ENCODE data around the gene MYL7.
"Not testable (repeated sequence)": the region's sequence is repeated elsewhere in the genome, so short reads cannot be mapped to it uniquely, and the experiment has no call there.

MYL7 gene

DNA sequence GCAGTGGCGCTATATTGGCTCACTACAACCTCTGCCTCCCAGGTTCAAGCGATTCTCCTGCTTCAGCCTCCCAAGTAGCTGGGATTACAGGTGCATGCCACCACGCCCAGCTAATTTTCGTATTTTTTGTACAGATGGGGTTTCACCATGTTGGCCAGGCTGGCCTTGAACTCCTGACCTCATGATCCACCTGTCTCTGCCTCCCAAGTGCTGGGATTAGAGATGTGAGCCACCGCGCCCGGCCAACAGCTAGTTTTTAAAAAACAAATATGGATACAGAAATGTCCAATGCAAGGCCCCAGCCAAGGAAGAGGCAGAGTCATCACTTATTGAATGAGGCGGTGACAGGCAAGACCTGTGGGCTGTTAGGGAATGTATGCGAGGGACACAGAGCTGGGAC, 30.8 kb upstream of the MYL7 start:
- not testable (repeated sequence) for DNase-seq (ENCODE audit: low read depth, low spot score)

DNA sequence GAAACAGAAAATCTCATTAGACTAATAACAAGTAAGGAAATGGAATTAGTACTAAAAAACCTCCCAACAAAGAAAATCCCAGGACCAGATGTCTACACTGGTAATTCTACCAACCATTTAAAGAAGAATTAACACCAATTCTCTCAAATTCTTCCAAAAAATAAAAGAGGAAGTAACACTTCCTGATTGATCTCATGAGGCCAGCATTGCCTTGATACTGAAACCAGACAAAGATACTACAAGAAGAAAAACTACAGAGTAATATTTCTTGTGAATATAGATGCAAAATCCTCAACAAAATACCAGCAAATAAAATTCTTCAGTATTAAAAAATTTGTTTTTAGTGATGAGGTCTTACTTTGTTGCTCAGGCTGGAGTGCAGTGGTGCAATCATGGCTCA, 26.8 kb upstream of the MYL7 start:
- DNase-seq (ENCODE audit: low read depth, low spot score): no peak

DNA sequence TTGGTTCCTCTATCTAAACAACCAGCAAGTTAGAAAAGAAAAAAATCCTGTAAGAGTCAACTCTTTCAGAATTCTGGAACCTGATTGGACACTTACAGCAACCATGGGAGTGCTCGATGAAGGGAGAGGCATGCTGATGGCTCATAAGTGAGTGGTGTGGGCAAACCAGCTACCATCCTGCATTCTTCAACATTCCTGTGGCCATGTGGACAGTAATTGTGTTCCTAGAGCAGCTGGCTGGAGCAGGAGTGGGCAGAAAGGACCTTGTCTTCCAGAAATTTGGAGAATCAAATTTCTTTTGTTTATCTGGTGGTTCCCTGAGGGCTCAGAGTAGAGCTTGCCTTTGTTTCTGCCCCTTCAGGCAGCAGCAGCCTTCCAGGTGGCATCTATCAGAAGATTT, 22.5 kb upstream of the MYL7 start:
- DNase-seq (ENCODE audit: low read depth, low spot score): peak; percentile 92

DNA sequence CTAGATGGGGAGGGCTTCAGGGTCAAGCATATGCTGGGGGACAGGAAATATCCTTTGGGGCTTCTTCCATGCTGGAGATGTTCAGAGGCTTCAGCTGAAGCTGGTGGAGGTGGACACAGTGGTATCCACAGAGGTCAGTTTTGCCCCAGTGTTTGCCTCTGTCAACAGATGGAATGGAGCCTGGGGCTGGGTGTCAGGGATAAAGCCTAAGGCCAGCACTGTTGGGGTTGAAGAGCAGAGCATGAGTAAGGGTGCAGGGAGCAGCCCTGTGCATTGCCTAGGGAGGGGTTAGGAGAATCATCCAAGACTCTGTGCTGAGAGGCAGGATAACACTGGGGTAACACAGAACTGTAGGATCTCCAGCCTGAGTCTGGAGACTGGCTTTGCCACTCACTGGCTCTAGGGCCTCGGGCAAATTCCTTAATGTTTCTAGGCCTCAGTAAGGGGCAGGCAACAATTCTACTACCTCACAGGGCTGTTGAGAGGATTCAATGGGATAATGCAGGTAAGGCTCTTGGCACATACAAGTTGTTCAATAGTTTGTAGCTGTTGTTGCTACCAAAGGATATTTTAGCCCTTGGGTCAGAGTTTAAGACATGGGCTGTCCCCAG, 21.8 kb upstream of the MYL7 start:
- no peak for DNase-seq (ENCODE audit: low read depth, low spot score)

DNA sequence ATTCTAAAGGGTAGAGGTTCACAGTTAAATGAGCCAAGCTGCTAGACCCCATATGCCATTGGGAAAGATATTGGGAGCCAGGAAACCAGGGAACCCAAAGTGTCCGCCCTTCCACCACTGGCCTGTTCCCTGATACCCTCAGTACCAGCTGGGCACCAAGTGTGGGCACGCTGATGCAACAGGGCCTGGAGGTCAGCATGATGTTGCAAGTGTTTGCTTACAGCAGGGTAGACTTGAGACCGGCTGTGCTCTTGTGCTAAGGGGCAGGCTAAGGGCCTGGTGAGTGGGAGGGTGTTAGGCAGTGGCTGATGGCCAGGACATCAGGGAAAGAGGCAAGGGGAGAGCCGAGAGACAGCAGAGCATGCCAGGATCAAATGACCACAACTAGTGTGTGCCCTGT, 21.0 kb upstream of the MYL7 start:
- no peak for DNase-seq (ENCODE audit: low read depth, low spot score)

DNA sequence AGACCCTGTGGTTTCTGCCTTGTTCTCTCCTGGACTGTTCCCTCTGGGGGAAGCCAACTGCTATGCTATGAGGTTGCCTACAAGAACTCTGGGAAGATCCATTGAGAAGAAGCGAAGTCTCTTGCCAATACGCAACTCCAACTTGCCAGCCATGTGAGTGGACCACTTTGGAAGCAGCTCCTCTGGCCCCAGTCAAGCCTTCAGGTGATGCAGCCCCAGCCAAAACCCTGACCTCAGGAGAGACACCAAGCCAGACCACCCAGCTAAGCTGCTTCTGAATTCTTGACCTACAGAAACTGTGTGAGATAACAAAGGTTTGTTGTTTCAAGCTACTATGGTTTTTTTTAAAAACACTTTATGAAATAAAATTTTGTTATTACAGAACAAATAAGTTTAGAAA, 20.2 kb upstream of the MYL7 start:
- no peak for DNase-seq (ENCODE audit: low read depth, low spot score)

DNA sequence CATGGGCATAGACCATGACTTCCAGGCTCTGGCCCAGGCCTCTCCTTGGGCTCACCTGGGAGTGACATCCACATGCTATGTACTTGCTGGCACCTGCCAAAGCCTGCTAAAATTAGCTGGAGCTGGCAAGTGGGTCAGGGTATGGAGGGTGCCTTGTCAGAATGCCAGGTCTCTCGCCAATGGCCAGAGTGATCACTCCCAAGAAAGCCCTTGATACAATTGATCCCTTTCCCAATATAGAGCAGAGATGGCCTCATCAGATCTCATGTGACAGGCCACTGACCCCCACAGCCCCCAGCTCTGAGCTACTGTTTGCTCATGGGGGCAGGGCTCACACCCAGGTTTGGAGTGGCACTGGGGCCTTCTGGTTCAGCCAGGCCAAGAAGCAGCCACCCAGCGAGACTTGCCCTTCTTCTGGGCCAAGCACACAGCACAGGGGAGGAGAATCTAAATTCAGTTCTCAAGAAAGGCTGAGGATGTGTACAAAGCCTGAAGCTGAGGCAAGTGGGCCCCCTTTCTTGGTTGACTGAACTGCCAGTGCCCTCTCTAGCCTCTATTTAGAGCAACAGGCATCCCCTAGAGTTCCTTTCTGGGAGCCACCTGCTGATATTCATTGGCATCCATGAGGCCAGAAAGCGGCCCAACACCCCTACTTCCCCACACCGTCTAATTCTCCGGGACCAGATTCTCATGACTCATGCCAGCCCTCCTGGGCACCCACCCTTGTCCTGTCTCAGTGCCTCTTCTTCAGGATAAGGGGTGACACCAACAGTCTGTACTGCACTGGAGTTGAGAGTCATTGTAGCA, 18.9 kb upstream of the MYL7 start:
- DNase-seq (ENCODE audit: low read depth, low spot score): no peak

DNA sequence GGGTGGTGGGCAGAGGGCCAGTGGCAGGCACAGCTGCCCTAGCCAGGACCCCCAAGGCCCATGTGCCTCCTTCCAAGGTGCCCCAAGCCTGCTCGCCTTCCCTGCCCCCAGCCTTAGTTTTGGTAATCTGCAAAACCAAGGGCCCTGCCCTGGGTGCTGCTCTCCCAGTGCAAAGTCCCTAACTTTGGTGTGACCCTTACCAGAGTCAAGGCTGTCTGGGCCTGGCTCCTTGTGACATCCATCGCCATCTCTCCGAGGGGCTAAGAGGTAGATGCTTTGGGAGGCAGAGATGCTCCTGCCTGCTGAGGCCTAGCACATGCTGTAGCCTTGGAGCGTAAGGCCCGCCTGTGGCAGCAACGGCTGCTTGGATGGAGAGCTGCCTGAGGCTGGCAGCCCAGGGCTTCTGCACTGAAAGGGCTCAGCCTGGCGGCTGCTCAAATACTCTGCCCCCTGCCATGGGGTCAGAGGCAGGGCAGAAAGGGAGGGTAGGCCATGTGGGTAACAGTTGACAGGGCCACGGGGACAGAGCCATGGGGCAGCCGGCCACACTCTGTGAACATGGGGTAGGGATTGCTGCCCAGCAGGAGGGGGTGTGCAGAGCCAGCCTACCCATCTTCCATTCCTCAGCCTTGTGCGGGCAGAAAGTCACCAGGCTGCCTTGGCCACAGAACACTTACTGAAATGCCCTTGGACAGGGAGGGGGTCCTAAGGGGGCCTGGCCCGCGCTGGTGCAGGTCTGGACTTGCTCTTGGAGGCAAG, 17.9 kb upstream of the MYL7 start:
- no peak for DNase-seq (ENCODE audit: low read depth, low spot score)

DNA sequence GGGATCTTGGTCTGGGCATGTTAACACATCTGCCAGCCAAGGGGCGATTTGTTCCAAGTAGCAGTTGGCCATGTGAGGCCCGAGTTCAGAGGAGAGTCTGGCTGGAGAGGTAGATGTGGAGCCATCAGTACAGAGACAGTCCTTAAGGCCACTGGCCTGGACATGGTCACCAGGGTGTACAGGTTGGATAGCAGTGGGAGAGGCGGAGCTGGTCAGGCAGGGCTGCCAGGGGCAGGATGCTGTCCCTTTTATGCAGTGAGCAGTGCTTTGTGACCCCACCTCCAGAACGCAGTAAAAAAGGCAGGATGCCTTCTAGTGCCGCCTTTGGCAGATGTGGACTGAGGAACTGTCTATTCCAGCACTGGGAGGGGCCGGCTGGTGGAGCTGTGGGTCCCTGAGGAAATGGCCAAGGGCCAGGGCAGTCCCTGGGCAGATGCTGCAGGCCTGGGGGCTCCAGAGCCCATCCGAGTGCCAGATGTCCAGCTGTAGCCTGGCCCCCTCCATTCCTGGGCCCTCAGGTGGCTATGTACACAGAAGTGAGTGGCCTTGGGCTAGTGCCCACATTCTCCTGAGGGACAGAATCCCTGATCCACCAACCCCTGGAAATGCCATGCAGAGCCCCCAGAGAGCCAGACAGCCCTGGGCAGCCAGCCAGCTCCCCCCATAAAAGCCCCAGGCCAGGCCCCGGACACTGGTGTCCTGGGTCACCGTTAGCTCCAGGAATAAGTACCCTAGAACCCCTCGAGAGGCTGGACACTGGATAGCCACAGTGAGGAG, 17.2 kb upstream of the MYL7 start:
- no peak for DNase-seq (ENCODE audit: low read depth, low spot score)

DNA sequence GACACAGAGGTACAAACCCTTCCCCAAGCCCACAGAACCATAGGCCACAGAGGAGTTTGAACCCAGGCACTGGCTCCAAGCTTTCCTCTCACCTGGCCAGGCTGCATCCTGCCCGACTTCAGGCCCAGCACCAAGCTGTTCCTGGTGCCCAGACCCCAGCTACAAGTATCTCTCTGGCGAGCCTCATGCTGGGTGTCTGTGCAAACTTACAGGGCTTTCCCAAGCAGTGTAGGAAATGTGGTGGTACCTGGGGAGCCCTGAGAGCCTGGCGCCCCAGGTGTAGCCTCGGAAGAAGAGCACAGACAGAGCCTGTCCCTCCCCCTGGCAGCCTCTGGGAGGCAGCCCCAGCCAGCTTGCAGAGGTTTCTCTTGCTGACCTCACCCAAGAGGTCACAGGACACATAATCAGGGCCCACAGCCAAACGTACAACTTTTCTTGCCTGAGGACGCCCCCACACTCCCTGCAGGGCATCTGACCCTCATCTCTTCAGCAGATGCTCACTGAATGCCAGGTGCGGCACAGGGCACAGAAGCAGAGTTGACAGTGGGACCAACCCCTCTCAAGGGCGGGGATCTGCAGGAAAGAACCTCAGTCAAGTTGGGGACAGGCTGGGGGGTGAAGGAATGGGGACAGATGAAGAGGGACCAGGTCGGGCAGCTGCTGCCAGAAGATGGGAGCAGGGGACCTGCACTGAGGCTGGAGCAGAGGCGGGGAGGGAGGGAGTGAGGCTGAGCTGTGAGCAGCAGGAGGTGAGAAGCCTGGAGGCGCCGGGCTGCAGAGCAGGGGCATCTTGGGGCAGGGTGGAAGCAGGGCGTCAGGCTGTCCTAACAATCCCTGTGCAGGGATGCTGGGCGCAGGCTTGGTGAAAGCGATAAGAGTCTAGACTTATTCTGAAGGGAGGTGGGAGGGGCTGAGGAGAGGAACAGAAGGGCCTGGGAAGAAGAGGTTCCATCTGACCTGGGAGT, 16.3 kb upstream of the MYL7 start:
- DNase-seq (ENCODE audit: low read depth, low spot score): no peak

DNA sequence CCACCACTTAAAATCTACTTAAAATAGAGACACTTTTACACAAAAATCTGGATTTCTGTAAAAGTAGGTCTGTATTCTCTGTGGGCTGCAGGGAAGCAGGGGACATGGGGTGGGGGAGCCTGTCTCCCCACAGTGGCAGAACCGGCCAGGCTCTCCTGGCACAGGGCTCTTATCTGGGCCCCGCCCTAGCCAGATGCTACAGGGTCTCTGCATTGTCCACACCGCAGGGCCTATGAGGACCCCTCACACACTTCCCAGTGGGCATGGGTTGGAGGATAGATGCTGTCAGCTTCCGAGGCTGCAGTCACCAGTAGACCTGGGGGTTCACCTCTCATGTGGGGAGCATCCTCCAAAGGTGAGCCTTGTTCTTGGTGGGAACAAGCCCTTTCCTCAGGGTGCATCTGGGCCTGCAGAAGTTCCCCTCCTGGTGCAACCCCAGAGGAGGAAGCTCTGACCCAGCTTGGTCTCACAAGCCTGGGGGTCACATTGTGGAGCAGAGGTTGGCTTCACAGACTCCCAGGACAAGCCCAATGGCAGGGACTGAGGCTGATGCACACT, 15.4 kb upstream of the MYL7 start:
- DNase-seq (ENCODE audit: low read depth, low spot score): no peak

DNA sequence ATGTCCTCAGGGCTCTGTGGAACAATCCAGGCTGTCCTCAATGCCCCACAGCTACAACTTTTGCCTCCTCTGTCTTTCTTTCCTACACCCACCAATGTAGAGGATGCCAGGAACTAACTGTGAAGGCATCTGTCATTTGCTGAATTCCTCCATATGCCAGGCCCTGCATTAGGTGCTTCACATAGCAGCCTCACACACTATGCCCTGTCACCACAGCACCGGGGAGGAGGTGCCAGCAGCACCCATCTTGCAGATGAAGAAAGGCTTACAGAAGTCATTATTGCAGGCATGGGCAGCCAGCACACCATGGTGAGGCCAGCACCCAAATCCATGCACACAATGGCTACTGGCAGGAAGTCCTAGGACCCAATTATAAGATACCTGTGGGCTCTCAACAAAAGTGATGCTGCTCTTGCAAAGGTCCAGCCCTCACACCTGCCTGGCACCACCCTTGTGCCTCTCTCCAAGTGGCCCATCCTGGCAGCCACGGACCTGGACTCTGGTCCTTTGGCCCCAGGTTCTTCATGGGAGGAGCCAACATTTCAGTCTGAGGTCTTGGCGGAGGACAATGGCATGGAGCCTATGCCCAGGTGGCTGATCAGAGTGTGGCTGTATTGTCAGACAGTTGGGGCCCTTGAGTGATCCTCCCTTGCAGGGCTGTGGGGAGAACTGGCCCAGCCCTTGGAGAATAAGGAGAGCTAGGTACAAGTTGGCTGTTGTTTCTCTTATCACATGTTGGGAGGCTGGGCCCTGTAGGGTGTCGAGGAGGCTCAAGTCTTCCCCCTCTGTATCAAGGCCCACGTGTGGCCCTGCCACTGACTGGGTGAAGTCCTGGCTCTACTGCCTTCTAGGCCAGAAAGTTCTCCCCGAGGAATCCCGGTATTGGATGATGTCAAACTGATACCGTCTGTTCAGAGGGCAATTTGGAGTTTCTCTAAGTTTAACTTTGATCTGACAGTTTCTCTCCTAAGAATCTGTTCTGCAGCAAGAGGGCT, 14.4 kb upstream of the MYL7 start:
- no peak for DNase-seq (ENCODE audit: low read depth, low spot score)

DNA sequence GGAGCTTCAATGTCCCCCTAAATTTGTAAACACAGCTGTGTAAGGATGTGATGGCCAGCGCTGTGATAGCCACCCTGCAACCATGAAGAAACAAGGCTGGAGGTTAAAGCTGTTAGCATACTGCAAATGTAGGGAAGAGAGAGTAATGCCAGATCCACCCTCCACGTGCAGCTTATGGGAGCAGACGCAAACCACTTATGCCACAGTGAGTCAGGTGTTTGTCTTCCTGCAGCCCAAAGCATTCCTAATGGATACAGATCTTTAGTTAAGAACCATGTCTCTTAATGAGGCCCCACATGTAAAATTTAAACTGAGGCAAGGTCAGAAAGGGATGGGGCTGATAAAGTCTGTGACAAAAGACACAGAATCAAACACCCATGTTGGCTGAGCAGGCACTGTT, 13.6 kb upstream of the MYL7 start:
- DNase-seq (ENCODE audit: low read depth, low spot score): peak; percentile 16

DNA sequence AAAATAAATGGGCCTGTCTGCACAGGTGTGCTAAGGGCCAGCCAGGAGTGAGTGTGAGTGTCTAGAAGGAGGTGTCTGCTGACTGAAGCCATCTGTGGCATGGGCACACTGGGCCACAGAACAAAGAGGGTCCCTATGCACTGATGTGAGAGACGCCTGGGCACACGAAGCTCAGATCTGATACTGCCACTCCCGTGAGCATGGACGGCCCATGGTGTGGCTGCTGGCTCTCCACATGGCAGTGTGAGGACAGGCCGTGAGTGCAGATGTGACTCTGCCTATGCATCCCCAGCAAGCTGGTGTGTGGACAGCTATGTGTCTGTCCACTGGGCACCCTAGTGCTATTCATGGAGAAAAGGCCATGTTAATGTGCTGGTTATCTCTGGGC, 12.8 kb upstream of the MYL7 start:
- DNase-seq (ENCODE audit: low read depth, low spot score): no peak

DNA sequence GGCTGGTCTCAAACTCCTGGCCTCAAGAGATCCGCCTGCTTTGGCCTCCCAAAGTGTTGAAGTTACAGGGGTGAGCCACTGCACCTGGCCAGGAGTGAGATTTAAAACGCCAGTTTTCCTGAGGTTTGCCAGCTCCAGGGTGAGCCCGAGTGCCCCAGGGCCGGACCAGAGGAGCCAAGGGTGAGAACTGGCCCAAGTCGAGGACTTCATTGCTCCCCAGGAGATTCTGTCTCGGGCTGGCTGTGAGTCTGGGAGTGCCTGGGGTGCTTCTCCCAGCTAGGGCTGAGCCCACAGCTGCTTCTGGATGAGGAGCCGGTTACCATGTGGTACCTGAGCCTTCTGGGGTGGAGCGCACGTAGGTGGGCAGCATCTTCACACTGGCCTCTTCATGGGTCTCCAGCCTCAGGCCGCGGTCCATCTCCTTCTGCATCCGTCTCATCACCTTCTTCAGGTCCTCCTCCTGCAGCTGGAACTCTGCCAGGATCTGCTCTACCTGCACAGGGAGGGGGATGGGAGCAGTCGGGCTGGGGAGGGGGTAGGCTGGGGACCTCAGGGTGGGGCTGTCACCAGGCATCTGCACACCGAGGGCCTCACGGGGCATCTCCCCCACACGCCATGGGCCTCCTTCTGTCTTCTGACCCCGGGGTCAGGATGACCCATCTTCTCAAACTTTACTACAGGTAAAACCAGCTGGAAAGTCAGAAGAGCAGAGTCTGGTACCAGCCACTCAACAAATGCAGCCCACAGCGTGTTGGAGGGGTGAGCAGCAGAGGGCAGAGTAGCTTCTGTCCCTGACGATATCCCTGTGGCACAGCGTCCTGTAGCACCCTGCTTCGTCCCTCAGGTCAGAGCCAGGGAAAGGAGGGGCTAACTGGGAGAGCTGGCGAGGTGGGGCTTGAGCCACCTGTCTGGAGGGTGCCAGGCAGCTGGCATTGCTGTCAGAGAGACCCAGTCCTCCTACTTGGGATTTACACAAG, 12.1 kb upstream of the MYL7 start:
- DNase-seq (ENCODE audit: low read depth, low spot score): no peak

DNA sequence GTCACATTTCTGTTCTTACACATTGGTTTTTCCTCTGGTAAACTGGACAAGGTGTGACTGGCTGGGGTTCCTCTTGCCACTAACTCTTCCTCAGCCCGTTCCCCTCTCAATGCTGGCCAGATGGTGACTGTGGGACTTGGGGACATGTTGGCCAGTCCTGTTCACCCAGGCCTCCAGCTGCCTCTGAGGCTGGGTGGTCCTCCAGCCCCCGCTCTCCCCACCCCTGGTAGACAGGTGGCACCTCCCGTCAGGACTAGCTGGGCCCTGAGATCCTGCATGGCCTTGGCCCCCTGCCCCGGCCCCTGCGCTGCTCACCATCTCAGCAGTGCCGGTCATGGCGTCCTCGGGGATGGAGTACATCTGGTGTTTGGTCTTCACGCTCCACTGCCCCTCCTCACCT, 10.8 kb upstream of the MYL7 start:
- no peak for DNase-seq (ENCODE audit: low read depth, low spot score)

DNA sequence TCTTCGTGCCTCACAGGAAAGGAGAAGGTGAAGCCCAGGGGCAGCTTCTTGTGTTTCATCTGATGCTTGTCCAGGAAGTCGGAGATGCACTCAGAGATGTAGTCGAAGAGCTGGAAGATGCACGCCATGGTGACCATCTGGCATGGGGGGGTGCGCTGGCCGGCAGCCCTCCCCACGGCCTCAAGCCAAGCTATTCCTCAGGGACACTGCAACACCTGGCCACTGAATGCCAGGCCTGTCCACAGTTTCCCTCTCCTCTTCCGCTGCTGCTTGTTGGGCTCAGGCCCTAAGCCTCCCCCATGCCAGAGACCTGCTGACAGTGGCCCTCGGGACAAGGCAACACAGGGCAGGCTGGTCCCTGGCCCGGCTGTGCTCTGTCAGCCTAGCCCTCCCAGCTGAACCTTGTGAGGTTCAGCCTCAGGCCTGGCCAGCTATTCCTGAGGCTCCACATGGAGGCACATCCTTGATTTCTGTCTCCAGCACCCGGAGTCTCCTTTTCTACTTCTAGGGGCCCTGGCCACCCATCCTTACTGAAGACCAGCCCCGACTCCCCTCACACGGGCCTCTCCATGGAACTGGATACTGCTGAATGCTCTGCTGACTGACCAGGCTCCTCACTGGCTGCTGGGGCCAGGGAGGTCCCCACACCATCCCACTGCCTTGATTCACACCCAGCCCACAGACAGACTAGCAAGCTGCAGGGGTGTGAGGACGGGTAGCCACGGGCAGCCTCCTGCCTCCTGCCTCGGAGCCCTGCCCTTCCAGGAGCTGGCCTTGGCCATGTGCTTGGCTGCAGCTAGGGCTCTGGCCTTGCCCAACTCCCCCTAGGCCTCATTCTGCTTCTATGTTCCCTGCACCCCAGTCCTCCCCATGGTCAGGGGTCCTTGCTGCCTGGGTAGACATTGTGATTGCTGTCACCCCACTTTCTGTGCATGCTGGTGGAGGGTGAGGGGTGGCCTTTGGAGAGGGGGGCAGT, 10.1 kb upstream of the MYL7 start:
- DNase-seq (ENCODE audit: low read depth, low spot score): no peak

Data from astrocyte of the hippocampus (primary cell).